ENCODE measurements around the gene LMX1B.

DNA sequence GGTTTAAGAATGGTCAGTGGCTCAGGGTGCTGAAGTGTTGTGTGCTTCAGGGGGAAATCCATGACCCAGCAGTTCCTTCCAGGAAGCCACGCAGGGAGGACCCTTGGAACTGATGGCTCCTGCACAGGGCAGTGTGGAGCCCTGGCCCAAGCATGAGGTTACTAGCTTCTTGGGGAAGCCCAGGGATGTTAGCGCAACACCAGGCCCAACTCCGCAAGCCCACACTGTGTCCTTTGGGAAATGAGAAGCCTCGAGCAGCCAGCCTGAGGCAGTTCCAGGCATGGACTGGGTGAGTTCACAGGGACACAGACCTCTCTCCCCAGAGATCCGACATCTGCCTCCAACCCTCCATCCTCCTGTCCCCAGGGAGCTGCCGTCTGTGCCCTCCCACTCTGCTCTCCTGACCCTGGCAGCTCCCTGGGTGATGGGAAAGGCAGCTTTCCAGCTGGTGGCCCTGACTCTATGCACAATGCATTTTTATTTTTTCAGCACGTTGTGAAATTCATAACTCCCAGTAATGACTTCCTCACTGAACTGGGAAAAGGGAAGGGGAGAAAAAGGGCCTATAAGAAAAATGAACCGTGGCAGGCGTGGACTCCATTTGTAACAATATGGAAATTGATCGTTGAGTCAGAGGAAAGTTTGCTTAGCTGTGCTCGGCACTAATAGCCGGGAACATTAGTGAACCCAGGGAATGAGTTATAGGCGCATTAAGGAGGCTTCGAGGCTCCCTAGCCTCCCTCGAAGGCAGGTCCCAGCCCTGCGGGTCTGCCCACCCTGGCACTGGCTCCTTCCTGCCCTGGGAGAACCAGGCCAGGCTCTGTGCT, 34.1 kb downstream of the LMX1B start:
- TF ChIP-seq, protein P1, sequence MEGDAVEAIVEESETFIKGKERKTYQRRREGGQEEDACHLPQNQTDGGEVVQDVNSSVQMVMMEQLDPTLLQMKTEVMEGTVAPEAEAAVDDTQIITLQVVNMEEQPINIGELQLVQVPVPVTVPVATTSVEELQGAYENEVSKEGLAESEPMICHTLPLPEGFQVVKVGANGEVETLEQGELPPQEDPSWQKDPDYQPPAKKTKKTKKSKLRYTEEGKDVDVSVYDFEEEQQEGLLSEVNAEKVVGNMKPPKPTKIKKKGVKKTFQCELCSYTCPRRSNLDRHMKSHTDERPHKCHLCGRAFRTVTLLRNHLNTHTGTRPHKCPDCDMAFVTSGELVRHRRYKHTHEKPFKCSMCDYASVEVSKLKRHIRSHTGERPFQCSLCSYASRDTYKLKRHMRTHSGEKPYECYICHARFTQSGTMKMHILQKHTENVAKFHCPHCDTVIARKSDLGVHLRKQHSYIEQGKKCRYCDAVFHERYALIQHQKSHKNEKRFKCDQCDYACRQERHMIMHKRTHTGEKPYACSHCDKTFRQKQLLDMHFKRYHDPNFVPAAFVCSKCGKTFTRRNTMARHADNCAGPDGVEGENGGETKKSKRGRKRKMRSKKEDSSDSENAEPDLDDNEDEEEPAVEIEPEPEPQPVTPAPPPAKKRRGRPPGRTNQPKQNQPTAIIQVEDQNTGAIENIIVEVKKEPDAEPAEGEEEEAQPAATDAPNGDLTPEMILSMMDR (IDR thresholded peaks at IDR 0.05): no peak
- TF ChIP-seq ZFX (IDR thresholded peaks at IDR 0.05; ENCODE audit: borderline replicate concordance): no peak
